Peyer's patch (tissue), 4 donors: ENCODE measurements around the gene TPM2.

Experiments
- POLR2A ChIP-seq, 2 donors: fragments of 450-650 bp; IDR thresholded peaks; one replicate each; pipeline ENCODE4 v1.5.1; 2017; ENCODE audit warnings: antibody characterized with exemption in 2 of 2, mild to moderate bottlenecking in 2 of 2, moderate library complexity in 2 of 2
- TF ChIP-seq, protein P1 (sequence below), 6 experiments: fragments of 450-650 bp in 4 of 6; fragments of 200-600 bp in 2 of 6; sonication (generic) in 1 of 6; IDR thresholded peaks; one replicate each; pipeline ENCODE4 v1.5.1; 2017 to 2019; ENCODE audit warnings: antibody characterized with exemption in 6 of 6, mild to moderate bottlenecking in 3 of 6, moderate library complexity in 1 of 6

DNA sequence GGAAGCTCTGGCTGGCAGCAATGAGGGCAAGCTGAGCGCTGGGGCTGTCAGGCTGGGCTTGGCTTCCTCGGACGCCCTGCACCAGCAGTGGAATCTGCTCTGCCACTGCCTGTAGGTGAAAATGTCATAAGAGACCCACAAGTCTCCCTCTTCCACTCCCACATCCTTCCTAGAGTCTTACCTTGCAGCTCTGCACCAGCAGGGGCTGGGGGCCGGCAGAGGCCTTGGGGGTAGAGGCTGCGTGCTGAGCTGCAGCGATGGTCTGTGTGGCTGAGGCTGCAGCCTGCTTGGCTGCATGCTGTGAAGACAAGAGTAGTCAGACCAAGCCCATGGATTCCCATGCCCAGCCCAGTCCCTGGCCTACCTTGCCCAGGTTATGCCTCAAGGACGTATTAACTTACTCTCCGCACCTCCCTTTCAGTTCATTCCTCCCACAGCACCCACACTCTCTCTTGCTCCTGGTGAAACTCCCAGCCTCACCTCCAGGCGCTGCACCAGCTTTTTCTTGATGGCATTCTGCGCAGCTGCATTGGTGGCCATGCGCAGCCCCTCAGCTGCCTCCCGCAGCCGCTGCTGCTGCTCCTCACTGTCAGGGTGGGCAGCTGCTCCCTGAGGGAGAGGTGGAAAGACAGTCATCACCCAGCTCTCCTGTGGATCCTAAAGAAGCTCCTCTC is 25.0 kb upstream of the TPM2 start:
- TF ChIP-seq POLR2A (IDR thresholded peaks at IDR 0.05) = no peak
- TF ChIP-seq, protein P1, sequence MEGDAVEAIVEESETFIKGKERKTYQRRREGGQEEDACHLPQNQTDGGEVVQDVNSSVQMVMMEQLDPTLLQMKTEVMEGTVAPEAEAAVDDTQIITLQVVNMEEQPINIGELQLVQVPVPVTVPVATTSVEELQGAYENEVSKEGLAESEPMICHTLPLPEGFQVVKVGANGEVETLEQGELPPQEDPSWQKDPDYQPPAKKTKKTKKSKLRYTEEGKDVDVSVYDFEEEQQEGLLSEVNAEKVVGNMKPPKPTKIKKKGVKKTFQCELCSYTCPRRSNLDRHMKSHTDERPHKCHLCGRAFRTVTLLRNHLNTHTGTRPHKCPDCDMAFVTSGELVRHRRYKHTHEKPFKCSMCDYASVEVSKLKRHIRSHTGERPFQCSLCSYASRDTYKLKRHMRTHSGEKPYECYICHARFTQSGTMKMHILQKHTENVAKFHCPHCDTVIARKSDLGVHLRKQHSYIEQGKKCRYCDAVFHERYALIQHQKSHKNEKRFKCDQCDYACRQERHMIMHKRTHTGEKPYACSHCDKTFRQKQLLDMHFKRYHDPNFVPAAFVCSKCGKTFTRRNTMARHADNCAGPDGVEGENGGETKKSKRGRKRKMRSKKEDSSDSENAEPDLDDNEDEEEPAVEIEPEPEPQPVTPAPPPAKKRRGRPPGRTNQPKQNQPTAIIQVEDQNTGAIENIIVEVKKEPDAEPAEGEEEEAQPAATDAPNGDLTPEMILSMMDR (IDR thresholded peaks at IDR 0.05) = no peak
